ENCODE results near the gene VGF. TPM values are rescaled to one million over a fixed set of nuclear protein-coding genes. Genes with fewer than 3 reads are reported as not detected.
"Not testable (repeated sequence)": the region's sequence is repeated elsewhere in the genome, so short reads cannot be mapped to it uniquely, and the experiment has no call there.

Gene VGF
- total RNA-seq, 2 donors from 2014 or later, result 0.90 to 3.1 TPM

DNA sequence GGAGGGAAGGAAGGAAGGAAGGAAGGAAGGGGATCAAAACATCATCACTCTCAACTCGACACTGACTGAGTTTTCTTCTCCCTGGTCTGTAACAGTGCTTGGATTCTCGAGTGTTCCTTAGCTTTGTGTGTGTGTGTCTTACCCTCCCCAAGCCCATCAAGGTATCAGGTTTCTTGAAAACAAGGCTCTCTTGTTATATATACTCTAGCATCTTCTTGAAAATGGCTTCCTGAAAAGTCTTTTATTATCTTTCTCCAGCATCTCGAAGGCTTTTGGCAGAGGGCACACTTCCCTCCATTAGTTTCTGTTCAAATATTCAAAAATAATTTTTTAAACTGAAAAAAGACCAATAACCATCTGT is 25.1 kb downstream of the VGF start:
- Histone ChIP-seq H3K9me3 (no peaks in the 10 kb centered on the region), H3K4me1 (peaks cover 9% of the 10 kb centered on the region), H3K27ac (no peak overlapping the region), H3K36me3 (no peaks in the 10 kb centered on the region), H3K27me3 (no peaks in the 10 kb centered on the region), H3K4me3 (no peak overlapping the region), H3K9ac (ENCODE audit: low read depth in 2 of 2, low read length in 2 of 2) (no peak overlapping the region)
- intact Hi-C loops (cut with DNase I), result no loop called here
- no peak for DNase-seq
- TF ChIP-seq CTCF (IDR thresholded peaks at IDR 0.05), result no peak

DNA sequence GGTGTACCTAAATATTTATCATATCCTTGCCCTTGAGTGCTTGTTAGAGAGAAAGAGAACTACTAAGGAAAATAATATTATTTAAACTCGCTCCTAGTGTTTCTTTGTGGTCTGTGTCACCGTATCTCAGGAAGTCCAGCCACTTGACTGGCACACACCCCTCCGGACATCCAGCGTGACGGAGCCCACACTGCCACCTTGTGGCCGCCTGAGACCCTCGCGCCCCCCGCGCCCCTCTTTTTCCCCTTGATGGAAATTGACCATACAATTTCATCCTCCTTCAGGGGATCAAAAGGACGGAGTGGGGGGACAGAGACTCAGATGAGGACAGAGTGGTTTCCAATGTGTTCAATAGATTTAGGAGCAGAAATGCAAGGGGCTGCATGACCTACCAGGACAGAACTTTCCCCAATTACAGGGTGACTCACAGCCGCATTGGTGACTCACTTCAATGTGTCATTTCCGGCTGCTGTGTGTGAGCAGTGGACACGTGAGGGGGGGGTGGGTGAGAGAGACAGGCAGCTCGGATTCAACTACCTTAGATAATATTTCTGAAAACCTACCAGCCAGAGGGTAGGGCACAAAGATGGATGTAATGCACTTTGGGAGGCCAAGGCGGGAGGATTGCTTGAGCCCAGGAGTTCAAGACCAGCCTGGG is 27.0 kb downstream of the VGF start:
- TF ChIP-seq CTCF (IDR thresholded peaks at IDR 0.05), result peak; percentile 83
- H3K27ac ChIP-seq, result peak overlapping the region; percentile 23
- H3K36me3 ChIP-seq, result no peaks in the 10 kb centered on the region
- H3K27me3 ChIP-seq, result no peaks in the 10 kb centered on the region
- H3K9ac ChIP-seq (ENCODE audit: low read depth in 2 of 2, low read length in 2 of 2), result peak overlapping the region in 1 of 2 donors; percentile 12
- H3K4me1 ChIP-seq, result peaks cover 5% of the 10 kb centered on the region
- H3K9me3 ChIP-seq, result no peaks in the 10 kb centered on the region
- intact Hi-C loops (cut with DNase I), result no loop called here
- peak; percentile 81 for DNase-seq
- H3K4me3 ChIP-seq, result no peak overlapping the region

- no peak for TF ChIP-seq CTCF (IDR thresholded peaks at IDR 0.05)
- intact Hi-C loops (cut with DNase I), result loop anchor here (2.0 kb wide), 2 partner anchors 43 to 241 kb away; no protein-coding TSS in a partner anchor
- no peak for DNase-seq
- Histone ChIP-seq H3K9me3 (no peaks in the 10 kb centered on the region), H3K36me3 (no peaks in the 10 kb centered on the region), H3K4me1 (peaks cover 5% of the 10 kb centered on the region), H3K4me3 (no peak overlapping the region), H3K27ac (peak overlapping the region; percentile 23), H3K27me3 (no peaks in the 10 kb centered on the region), H3K9ac (ENCODE audit: low read depth in 2 of 2, low read length in 2 of 2) (peak overlapping the region in 1 of 2 donors; percentile 51)
Measured at GRCh38 chr7:101137651-101138212, 27.6 kb downstream of the VGF start.

DNA sequence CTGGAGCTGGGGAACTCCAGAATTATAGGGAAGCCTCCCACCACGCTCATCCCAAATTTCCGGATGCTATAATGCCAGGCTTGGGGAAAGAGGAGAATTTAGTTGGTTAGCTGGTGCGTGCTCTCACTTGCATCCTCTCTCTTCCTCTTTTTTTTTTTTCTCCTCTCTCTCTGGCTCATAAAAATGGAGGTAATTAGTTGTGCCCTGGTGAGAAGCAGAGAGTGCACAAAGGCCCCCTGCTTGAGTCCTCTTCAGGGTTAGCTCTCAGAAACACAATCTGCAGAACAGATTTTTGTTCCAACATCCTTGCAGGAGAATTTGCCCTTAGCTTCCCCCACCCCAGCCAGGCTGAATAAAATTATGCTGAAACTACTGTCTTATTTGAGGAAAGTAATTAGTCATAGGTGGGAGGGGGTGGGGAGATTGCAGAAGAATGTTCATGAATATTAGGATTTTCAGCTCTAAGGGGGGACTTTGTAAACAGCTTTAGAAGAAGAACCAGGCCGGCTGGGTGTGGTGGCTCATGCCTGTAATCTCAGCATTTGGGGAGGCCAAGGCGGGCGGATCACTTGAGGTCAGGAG is 30.9 kb downstream of the VGF start:
- TF ChIP-seq CTCF (IDR thresholded peaks at IDR 0.05), result no peak
- Histone ChIP-seq H3K27me3 (no peaks in the 10 kb centered on the region), H3K27ac (no peak overlapping the region), H3K36me3 (no peaks in the 10 kb centered on the region), H3K9ac (ENCODE audit: low read depth in 2 of 2, low read length in 2 of 2) (no peak overlapping the region), H3K4me3 (no peak overlapping the region), H3K4me1 (peaks cover 5% of the 10 kb centered on the region), H3K9me3 (no peaks in the 10 kb centered on the region)
- intact Hi-C loops (cut with DNase I), result no loop called here
- no peak for DNase-seq

DNA sequence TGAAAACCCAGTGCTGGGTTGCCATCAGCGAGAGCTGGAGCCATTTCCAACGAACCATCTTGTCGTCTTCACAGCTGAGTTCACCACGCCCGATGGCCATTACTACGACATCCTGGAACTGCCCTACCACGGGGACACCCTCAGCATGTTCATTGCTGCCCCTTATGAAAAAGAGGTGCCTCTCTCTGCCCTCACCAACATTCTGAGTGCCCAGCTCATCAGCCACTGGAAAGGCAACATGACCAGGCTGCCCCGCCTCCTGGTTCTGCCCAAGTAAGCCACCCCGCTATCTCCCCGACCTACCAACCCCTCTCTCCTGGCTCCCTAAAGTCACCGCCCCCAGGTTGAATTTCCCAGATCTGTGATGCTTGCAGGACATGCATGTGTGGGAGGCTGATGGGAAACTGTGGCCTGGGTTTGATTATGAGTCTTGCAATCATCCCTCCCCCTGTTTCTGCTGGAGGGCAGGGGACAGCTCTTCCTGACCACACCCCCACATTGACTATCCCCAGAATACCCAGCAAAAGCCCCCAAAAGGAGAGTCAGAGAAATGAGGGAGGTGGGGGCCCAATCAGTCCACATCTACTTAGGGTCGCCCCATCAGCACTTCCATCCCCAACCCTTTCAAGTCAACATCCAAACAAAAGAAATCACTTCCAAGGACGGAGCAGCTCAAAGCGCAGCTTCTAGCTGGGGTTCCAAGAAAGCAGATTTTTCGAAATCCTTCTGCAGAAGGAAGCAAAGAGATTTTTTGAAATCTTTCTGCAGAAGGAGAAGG is 31.6 kb downstream of the VGF start:
- Histone ChIP-seq H3K27ac (no peak overlapping the region), H3K9me3 (no peaks in the 10 kb centered on the region), H3K27me3 (no peaks in the 10 kb centered on the region), H3K4me1 (peaks cover 5% of the 10 kb centered on the region), H3K9ac (ENCODE audit: low read depth in 2 of 2, low read length in 2 of 2) (no peak overlapping the region), H3K4me3 (no peak overlapping the region), H3K36me3 (no peaks in the 10 kb centered on the region)
- TF ChIP-seq CTCF (IDR thresholded peaks at IDR 0.05), result no peak
- no peak for DNase-seq
- intact Hi-C loops (cut with DNase I), result no loop called here

DNA sequence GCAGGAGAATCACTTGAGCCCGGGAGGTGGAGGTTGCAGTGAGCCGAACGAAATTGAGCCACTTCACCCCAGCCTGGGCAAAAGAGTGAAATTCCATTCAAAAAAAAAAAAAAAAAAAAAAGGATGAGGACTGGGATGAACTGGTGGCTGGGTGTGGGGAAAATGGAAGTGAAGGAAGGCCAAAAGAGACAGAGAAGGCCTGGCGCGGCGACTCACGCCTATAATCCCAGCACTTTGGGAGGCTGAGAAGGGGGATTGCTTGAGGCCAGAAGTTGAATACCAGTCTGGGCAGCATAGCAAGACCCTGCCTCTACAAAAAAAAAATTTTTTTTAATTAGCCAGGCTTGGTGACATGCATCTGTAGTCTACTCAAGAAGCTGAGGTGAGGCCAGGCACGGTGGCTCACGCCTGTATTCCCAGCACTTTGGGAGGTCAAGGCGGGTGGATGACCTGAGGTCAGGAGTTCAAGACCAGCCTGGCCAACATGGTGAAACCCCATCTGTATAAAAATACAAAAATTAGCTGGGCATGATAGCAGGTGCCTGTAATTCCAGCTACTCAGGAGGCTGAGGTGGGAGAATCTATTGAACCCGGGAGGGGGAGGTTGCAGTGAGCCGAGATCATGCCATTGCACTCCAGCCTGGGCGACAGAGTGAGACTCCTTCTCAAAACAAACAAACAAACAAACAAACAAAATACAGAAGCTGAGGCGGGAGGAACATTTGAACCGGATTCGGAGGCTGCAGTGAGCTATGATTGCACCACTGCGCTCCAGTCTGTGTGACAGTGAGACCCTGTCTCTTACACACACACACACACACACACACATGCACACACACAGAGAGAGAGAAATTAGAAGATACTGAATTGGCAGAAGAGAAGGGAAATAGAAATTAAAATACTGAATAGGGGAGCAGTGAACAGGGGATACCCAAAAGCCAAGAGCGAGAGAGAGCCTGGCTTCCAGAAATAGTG is 32.5 kb downstream of the VGF start:
- H3K27ac ChIP-seq; H3K9ac ChIP-seq (ENCODE audit: low read depth in 2 of 2, low read length in 2 of 2); H3K4me1 ChIP-seq; H3K36me3 ChIP-seq; DNase-seq; H3K9me3 ChIP-seq; H3K4me3 ChIP-seq; H3K27me3 ChIP-seq; intact Hi-C loops (cut with DNase I): not testable (repeated sequence)
